Small intestine (tissue), 7 donors: Measurements from ENCODE around the gene CBFB. TPM values are rescaled to one million over a fixed set of nuclear protein-coding genes. Genes with fewer than 3 reads are reported as not detected.

Source experiments
- DNase-seq, 2 donors: peaks; one replicate each; pipeline versions ENCODE4 v3.0.0 to v3.0.0-alpha.2; 2013
- FAIRE-seq: peaks from 2 replicates; lab custom pipeline; 2012; peaks lifted over from hg19 to GRCh38; lab: Jason Lieb, UNC
- H3K27ac ChIP-seq, 3 donors: one replicate each; pipeline ENCODE4 v1.5.1; 2013; ENCODE audit warnings: low read length in 2 of 3, mild to moderate bottlenecking in 2 of 3, control low read depth in 1 of 3, inconsistent platforms in 1 of 3, low read depth in 1 of 3, moderate library complexity in 1 of 3
- H3K27me3 ChIP-seq, 3 donors: one replicate each; pipeline ENCODE4 v1.6.1; 2013; ENCODE audit warnings: low read length in 3 of 3, inconsistent platforms in 1 of 3; ENCODE audit not compliant: control insufficient read depth in 3 of 3, insufficient read depth in 3 of 3
- H3K36me3 ChIP-seq, 3 donors: one replicate each; pipeline ENCODE4 v1.6.1; 2013; ENCODE audit warnings: low read length in 3 of 3, inconsistent platforms in 1 of 3, low read depth in 1 of 3, mild to moderate bottlenecking in 1 of 3, moderate library complexity in 1 of 3; ENCODE audit not compliant: control insufficient read depth in 3 of 3, insufficient read depth in 2 of 3
- H3K4me1 ChIP-seq, 3 donors: one replicate each; pipeline ENCODE4 v1.6.1; 2013; ENCODE audit warnings: low read length in 2 of 3, inconsistent platforms in 1 of 3, low read depth in 1 of 3, mild to moderate bottlenecking in 1 of 3, moderate library complexity in 1 of 3; ENCODE audit not compliant: control insufficient read depth in 3 of 3, insufficient read depth in 2 of 3
- H3K4me3 ChIP-seq, 3 donors: one replicate each; pipeline ENCODE4 v1.5.1; 2013; ENCODE audit warnings: low read length in 3 of 3, control low read depth in 1 of 3, inconsistent platforms in 1 of 3, low read depth in 1 of 3, mild to moderate bottlenecking in 1 of 3, moderate library complexity in 1 of 3
- H3K9me3 ChIP-seq, 2 donors: one replicate each; pipeline ENCODE4 v1.6.1; 2013; ENCODE audit warnings: low read depth in 1 of 2, low read length in 1 of 2; ENCODE audit not compliant: control insufficient read depth in 2 of 2, insufficient read depth in 1 of 2
- WGBS, 3 donors: extraction: QIAGEN DNeasy Blood & Tissue Kit; methylation state at CpG; one replicate each; pipeline ENCODE4 v1.1.7; 2013; 5-methylcytosine and 5-hydroxymethylcytosine counted together
- polyA plus RNA-seq, 4 donors: library from polyadenylated mRNA; stranded (reverse) in 3 of 4; unstranded in 1 of 4; fragments of 200-250 nt in 3 of 4; fragments of 120-200 nt in 1 of 4; gene quantifications; one replicate each; pipeline versions ENCODE4 v1.2.1 to v1.2.3, GENCODE V29; 2013
- donor health status: healthy with polysubstance abuse.
- donor health status: control.
- donor health status: control.
- donor health status: Bipolar disorder and iron deficiency.
- donor health status: healthy.

The CBFB gene
- polyA plus RNA-seq, 4 donors = 5.4 to 21.6 (median 10.7) TPM

- no peak for FAIRE-seq
- 88 to 98% (median 98%) methylated on average over 6 of the region's 6 CpGs for WGBS, 3 donors
- Histone ChIP-seq H3K9me3 (no peaks in the 10 kb centered on the region), H3K27ac (no peak overlapping the region), H3K27me3 (no peaks in the 10 kb centered on the region), H3K4me3 (no peak overlapping the region), H3K4me1 (peaks cover 0 to 19% (median 0%) of the 10 kb centered on the region in 3 donors), H3K36me3 (peaks cover 0 to 11% (median 0%) of the 10 kb centered on the region in 3 donors)
- no peak for DNase-seq
These were observed 1.9 kb upstream of the CBFB start for GRCh38 chr16:67027046-67027445.

GRCh38 chr16:67028167-67028695 lies 718 bp upstream of the CBFB start:
- WGBS, 3 donors = 30 to 40% (median 33%) methylated on average over 9 to 10 of the region's 10 CpGs
- peaks cover 0 to 19% (median 0%) of the 10 kb centered on the region in 3 donors for H3K4me1 ChIP-seq
- no peaks in the 10 kb centered on the region for H3K27me3 ChIP-seq
- H3K9me3 ChIP-seq = no peaks in the 10 kb centered on the region
- peak overlapping the region; percentile 48 to 88 (median 82) for H3K4me3 ChIP-seq
- no peak for FAIRE-seq
- DNase-seq = no peak
- peak overlapping the region; percentile 83 to 100 (median 96) for H3K27ac ChIP-seq
- H3K36me3 ChIP-seq = peaks cover 0 to 13% (median 2%) of the 10 kb centered on the region in 3 donors

GRCh38 chr16:67029254-67030096 lies 526 bp downstream of the CBFB start:
- H3K4me3 ChIP-seq = peak overlapping the region; percentile 82 to 88 (median 85)
- peaks cover 0 to 19% (median 0%) of the 10 kb centered on the region in 3 donors for H3K4me1 ChIP-seq
- no peak for FAIRE-seq
- peak; percentile 57 to 84 for DNase-seq
- 0 to 1% (median 0%) methylated on average over 83 to 123 of the region's 123 CpGs for WGBS, 3 donors
- H3K36me3 ChIP-seq = peaks cover 0 to 20% (median 2%) of the 10 kb centered on the region in 3 donors
- peak overlapping the region; percentile 87 to 95 (median 89) for H3K27ac ChIP-seq
- no peaks in the 10 kb centered on the region for H3K27me3 ChIP-seq
- H3K9me3 ChIP-seq = no peaks in the 10 kb centered on the region

- Histone ChIP-seq H3K4me3 (peak overlapping the region; percentile 82 to 88 (median 85)), H3K27me3 (no peaks in the 10 kb centered on the region), H3K4me1 (peaks cover 0 to 13% (median 0%) of the 10 kb centered on the region in 3 donors), H3K27ac (peak overlapping the region in 2 of 3 donors; percentile 87 to 95), H3K9me3 (no peaks in the 10 kb centered on the region), H3K36me3 (peaks cover 0 to 23% (median 2%) of the 10 kb centered on the region in 3 donors)
- FAIRE-seq = no peak
- DNase-seq = no peak
- 39 to 45% (median 42%) methylated on average over 18 of the region's 18 CpGs for WGBS, 3 donors
These were observed 1.4 kb downstream of the CBFB start for GRCh38 chr16:67030221-67030962.

GRCh38 chr16:67034487-67034886 lies 5.5 kb downstream of the CBFB start:
- Histone ChIP-seq H3K27me3 (no peaks in the 10 kb centered on the region), H3K9me3 (no peaks in the 10 kb centered on the region), H3K36me3 (peaks cover 0 to 31% (median 2%) of the 10 kb centered on the region in 3 donors), H3K27ac (no peak overlapping the region), H3K4me3 (no peak overlapping the region), H3K4me1 (peaks cover 0 to 9% (median 0%) of the 10 kb centered on the region in 3 donors)
- DNase-seq (no peak), FAIRE-seq (no peak)
- 55 to 71% (median 71%) methylated on average over 4 of the region's 4 CpGs for WGBS, 3 donors

- Histone ChIP-seq H3K36me3 (peaks cover 0 to 31% (median 4%) of the 10 kb centered on the region in 3 donors), H3K27me3 (no peaks in the 10 kb centered on the region), H3K4me1 (peaks cover 0 to 7% (median 0%) of the 10 kb centered on the region in 3 donors), H3K9me3 (no peaks in the 10 kb centered on the region), H3K27ac (no peak overlapping the region), H3K4me3 (no peak overlapping the region)
- WGBS, 3 donors = 77 to 97% (median 93%) methylated on average over 1 of the region's 1 CpG
- FAIRE-seq (no peak), DNase-seq (no peak)
These were observed 6.4 kb downstream of the CBFB start for GRCh38 chr16:67035364-67035763.

GRCh38 chr16:67036323-67036741 lies 7.4 kb downstream of the CBFB start:
- no peak overlapping the region for H3K4me3 ChIP-seq
- DNase-seq (no peak), FAIRE-seq (no peak)
- 82 to 92% (median 84%) methylated on average over 5 of the region's 5 CpGs for WGBS, 3 donors
- no peaks in the 10 kb centered on the region for H3K9me3 ChIP-seq
- no peaks in the 10 kb centered on the region for H3K4me1 ChIP-seq
- no peaks in the 10 kb centered on the region for H3K27me3 ChIP-seq
- no peak overlapping the region for H3K27ac ChIP-seq
- H3K36me3 ChIP-seq = peaks cover 0 to 28% (median 4%) of the 10 kb centered on the region in 3 donors
